Urothelium cell line (cell line): ENCODE data around the gene MSGN1.
A peak's percentile ranks its signal among the peaks of the same experiment; 100 is the strongest.
"Not testable (repeated sequence)": the region's sequence is repeated elsewhere in the genome, so short reads cannot be mapped to it uniquely, and the experiment has no call there.

Source experiments
- DNase-seq: peaks from one replicate; pipeline ENCODE4 v3.0.0; 2011; ENCODE audit warnings: low spot score, mixed read lengths
- FAIRE-seq: peaks from 2 replicates; lab custom pipeline; 2011; peaks lifted over from hg19 to GRCh38; lab: Jason Lieb, UNC

Gene MSGN1

GRCh38 chr2:17804358-17804757 is 11.9 kb upstream of the MSGN1 start:
- FAIRE-seq (no peak), DNase-seq (no peak)

- FAIRE-seq (no peak), DNase-seq (no peak)
These were observed 11.1 kb upstream of the MSGN1 start for GRCh38 chr2:17805166-17805565.

- DNase-seq = no peak
- no peak for FAIRE-seq
These were observed 10.4 kb upstream of the MSGN1 start for GRCh38 chr2:17805717-17806363.

DNA sequence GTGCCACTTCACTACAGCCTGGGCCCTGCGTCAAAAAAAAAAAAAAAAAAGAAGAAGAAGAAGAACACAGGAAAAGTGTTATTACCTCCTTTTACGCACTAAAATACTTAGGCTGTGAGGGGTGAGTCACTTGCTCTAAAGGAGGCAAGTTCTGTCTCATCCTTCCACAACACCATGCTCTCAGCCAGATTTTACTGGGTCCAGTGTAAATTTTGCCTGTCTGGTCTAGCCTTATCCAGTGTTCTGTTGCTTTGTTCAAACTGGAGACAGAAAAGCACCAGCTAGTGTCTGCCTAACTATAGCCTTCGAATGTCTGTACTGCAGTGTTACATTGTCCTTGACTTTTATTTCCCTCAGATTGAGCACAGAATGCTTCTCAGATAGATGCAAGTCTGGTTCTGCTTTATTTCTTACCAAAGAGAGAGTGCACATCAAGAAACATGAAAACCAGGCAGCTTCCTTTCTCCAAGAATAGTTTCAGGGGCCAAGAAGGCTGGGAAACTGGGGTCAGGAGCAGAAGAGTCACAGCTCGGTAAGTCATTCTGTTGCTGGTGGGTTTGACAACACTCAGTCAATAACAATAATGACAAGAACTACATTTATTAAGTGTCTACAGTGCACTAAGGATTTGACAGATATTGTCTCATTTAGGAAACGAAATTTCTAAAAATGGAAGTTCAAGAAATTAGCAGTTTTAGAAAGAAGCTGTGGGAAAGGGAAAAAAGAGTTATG is 3.1 kb upstream of the MSGN1 start:
- peak; percentile 56 for DNase-seq
- no peak for FAIRE-seq

GRCh38 chr2:17813742-17814473 is 2.4 kb upstream of the MSGN1 start:
- FAIRE-seq (no peak), DNase-seq (peak; percentile 59)

DNA sequence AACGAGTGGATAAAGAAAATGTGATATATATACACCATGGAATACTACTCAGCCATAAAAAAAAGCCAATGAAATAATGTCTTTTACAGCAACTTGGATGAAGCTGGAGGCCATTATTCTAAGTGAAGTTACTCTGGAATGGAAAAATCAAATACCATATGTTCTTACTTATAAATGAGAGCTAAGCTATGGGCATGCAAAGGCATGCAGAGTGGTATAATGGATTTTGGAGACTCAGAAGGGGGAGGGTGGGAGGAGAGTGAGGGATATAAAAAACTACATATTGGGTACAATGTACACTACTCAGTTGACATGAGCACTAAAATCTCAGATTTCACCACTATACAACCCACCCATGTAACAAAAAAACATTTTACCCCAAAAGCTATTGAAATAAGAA is 1.7 kb upstream of the MSGN1 start:
- DNase-seq = no peak
- no peak for FAIRE-seq

DNA sequence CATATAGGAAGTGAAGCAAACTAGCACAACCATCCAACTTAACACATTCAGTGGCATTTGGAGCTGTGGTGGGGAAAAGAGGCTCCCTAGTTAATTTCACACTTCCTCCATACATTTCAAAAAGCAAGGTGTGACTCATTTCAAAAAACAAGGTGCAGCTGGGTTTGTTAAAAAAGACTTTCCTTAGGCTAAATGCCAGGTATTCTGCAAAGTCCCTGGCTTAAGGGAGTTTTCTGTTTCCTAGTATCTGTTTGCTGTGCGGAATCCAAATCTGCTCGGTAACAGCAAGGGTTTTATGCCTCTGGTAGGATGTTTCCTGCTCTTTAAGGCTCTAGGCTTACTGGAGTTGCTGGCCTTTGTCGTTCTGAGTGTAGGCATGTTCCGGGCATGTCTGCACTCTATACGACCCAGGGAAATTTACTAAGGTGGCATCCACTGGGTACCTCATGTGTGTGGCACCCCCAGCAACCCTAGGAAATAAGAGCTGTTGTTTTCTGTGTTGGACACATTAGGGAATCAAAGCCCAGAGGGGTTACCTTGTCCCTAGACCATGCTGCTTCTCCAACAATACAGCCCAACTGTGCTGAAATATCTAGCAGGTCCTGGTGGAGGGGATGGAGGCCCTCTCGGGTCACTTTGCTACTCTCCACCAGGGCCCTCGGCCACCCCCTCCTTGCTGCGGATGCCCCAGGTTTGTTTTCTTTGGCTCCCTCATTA is 634 bp upstream of the MSGN1 start:
- FAIRE-seq = no peak
- no peak for DNase-seq

- DNase-seq = no peak
- FAIRE-seq = no peak
These were observed 2.1 kb downstream of the MSGN1 start for GRCh38 chr2:17818235-17818815.

- DNase-seq (no peak), FAIRE-seq (no peak)
These were observed 4.8 kb downstream of the MSGN1 start for GRCh38 chr2:17821080-17821479.

GRCh38 chr2:17821535-17822444 is 5.5 kb downstream of the MSGN1 start:
- DNase-seq (no peak), FAIRE-seq (no peak)

GRCh38 chr2:17822445-17823117 is 6.3 kb downstream of the MSGN1 start:
- FAIRE-seq (no peak), DNase-seq (no peak)

GRCh38 chr2:17823646-17824045 is 7.4 kb downstream of the MSGN1 start:
- DNase-seq, FAIRE-seq: not testable (repeated sequence)

DNA sequence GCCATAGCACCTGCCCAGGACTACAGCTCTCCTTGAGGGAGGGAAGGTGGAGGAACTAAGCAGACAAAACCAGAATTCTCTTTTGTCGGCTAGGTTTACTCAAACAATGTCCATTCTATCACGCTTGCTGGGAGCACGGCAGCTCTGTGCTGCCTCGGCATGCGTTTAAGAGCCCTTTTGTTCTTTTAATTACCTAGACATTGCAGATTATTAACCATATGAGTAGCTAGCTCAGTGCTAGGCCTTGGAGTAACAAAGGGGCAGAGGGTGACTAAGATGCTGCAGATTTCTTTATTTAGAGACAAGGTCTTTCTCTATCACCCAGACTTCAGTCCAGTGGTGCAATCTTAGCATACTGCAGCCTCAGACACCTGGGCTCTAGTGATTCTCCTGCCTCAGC is 11.1 kb downstream of the MSGN1 start:
- no peak for FAIRE-seq
- DNase-seq = no peak

DNA sequence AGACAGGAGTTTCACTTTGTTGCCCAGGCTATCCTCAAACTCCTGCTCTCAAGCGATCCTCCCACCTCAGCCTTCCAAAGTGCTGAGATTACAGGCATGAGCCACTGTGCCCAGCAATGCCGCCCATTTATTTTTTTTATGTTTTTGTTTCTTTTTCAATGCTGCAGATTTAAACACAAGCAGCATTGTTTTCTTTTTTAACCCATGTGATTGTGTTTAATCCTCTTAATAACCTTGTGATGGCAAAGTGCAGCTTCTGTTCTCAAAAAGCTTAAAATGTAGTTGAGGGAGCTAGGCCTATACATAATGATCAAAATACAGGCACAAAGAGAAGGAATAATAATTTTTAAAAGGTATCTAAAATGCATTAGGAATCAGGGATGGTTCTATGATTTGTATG is 11.5 kb downstream of the MSGN1 start:
- DNase-seq (no peak), FAIRE-seq (no peak)

DNA sequence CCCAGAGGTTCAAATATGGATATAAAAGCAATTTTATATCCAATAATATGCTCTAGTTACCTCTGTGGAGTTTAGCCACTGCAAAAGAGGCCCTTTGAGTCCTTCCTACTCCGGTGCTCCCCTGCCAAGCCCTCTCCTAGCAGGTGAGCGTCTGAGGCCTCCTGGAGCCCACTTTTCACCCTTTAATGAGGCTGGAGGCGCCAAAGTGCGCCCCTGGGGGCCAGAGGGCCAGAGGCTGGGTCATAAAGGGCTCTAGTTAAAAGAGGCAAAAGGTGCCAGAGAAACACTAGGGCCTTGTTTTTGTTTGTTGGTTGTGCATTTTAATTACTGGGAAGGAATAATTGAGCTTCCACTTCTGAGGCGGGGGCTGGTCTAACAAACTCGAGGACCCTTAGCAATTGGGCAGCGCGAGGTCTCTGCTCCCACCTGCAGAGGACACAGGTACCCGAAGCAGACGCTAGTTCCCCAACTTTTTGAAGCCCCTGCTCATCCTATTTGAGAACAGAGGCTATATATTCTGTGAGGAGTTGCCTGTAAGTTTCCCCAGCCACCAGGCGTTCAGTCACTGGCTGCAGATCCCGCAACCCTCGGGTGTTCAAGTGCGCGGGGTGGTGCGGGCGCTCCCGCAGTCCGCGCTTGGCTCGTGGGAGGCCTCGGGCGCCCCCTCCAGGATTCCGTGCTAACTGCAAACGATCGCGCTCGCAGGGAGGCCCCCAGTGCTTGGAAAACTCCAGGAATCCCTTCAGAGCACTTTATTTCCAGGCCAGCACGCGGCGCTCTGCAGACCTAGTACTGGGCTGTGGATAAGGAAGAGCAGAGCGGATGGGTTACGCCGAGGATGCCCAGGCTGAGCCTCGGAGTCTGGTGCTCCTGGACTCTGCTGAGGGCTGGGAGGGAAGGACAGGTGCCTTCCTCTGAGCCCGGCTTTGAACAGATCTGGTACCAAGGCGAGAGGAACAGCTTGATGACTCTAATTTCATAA is 14.1 kb downstream of the MSGN1 start:
- DNase-seq (peak; percentile 85), FAIRE-seq (no peak)

GRCh38 chr2:17835516-17835915 is 19.3 kb downstream of the MSGN1 start:
- no peak for FAIRE-seq
- DNase-seq = no peak

GRCh38 chr2:17839959-17840358 is 23.7 kb downstream of the MSGN1 start:
- DNase-seq (no peak), FAIRE-seq (no peak)

DNA sequence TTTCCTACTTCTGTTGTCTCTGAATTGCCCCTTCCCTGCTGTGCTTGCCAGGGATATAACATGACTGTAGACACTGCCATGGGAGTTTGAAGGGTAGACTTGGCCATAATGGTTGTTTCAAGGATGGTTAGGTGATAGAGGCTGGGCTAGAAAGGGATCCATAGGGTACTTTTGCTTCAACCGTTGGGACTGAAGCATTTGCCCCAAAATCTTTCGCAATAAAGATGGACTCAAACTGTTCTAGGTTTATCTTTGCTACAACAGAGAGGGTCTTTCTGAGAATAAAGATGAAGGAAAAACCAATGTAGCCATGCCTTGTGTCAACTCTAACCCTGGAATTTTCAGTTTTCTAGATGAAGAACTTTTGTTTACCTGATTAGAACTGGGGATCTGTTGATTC is 27.2 kb downstream of the MSGN1 start:
- no peak for FAIRE-seq
- DNase-seq = no peak
